NT2/D1 (cell line): ENCODE data around the gene GSTO2.

ENCODE experiments used
- YY1 ChIP-seq: IDR thresholded peaks from 2 replicates; pipeline ENCODE4 v1.6.1; 2011; ENCODE audit not compliant: insufficient read length, insufficient read depth
- ZNF274 ChIP-seq: IDR thresholded peaks from 2 replicates; pipeline ENCODE4 v1.6.1; 2011; ENCODE audit warnings: mild to moderate bottlenecking, low read depth, low read length

GRCh38 chr10:104309980-104310978 is 41.3 kb downstream of the GSTO2 start:
- no peak for TF ChIP-seq ZNF274
- TF ChIP-seq YY1, result no peak
